SU-DHL-6 (cell line): ENCODE measurements around the gene WDR46.

Experiments used
- CTCF ChIP-seq: fragments of 200-600 bp; sonication (generic); IDR thresholded peaks from one replicate; pipeline ENCODE4 v1.5.1; 2017; ENCODE audit warnings: antibody characterized with exemption, mild to moderate bottlenecking, low read length, moderate library complexity; ENCODE audit not compliant: insufficient read depth, poor library complexity, severe bottlenecking
- EZH2phosphoT487 ChIP-seq: fragments of 200-600 bp; sonication (generic), shearing (Covaris generic); conservative IDR thresholded peaks from 2 replicates; pipeline ENCODE4 v1.6.1; 2018; ENCODE audit warnings: mild to moderate bottlenecking, antibody characterized with exemption, low read length, moderate library complexity, mixed read lengths

GRCh38 chr6:33321227-33321626 is 32.2 kb upstream of the WDR46 start:
- TF ChIP-seq CTCF (no peak), EZH2phosphoT487 (no peak)
